CD14-positive monocyte (primary cell): ENCODE results near the gene APBB1. TPM values are rescaled to one million over a fixed set of nuclear protein-coding genes. Genes with fewer than 3 reads are reported as not detected.

Experiments
- DNase-seq, 3 donors: peaks; one replicate each; pipeline ENCODE4 v3.0.0-alpha.2; 2011 to 2022
- H2AFZ ChIP-seq: 2 replicates; pipeline ENCODE4 v1.6.0; 2012; ENCODE audit warnings: mild to moderate bottlenecking, low read depth, low read length, inconsistent platforms; ENCODE audit not compliant: insufficient read depth, poor library complexity, severe bottlenecking
- H3K27ac ChIP-seq, 2 donors: 1 replicate in 1 of 2; 2 replicates in 1 of 2; pipeline ENCODE4 v1.5.1; 2012 to 2013; ENCODE audit warnings: low read length in 2 of 2, control low read depth in 1 of 2, inconsistent platforms in 1 of 2, low read depth in 1 of 2, mild to moderate bottlenecking in 1 of 2
- H3K27me3 ChIP-seq, 2 donors: one replicate each; pipeline versions ENCODE4 v1.6.0 to v1.6.1; 2011 to 2013; ENCODE audit warnings: low read length in 2 of 2; ENCODE audit not compliant: control insufficient read depth in 2 of 2, insufficient read depth in 2 of 2
- H3K36me3 ChIP-seq, 2 donors: replicated peaks in 1 of 2; 1 replicate in 1 of 2; 2 replicates in 1 of 2; pipeline versions ENCODE4 v1.5.1 to v1.6.1; 2012 to 2013; ENCODE audit warnings: low read length in 2 of 2, control low read depth in 1 of 2, inconsistent platforms in 1 of 2, mild to moderate bottlenecking in 1 of 2; ENCODE audit not compliant: insufficient read depth in 2 of 2, control insufficient read depth in 1 of 2
- H3K4me1 ChIP-seq, 2 donors: 1 replicate in 1 of 2; 2 replicates in 1 of 2; pipeline versions ENCODE4 v1.5.1 to v1.6.1; 2012 to 2013; ENCODE audit warnings: low read length in 2 of 2, control low read depth in 1 of 2, inconsistent platforms in 1 of 2, mild to moderate bottlenecking in 1 of 2, moderate library complexity in 1 of 2; ENCODE audit not compliant: insufficient read depth in 2 of 2, control insufficient read depth in 1 of 2
- H3K4me2 ChIP-seq: replicated peaks from 2 replicates; pipeline ENCODE3; 2012; ENCODE audit warnings: low read length, moderate library complexity, mild to moderate bottlenecking; ENCODE audit not compliant: poor library complexity, severe bottlenecking; ENCODE audit errors: extremely low read depth
- H3K4me3 ChIP-seq, 3 experiments: fragments of 200-600 bp in 1 of 3; sonication (generic) in 1 of 3; replicated peaks in 1 of 3; 1 replicate in 2 of 3; 2 replicates in 1 of 3; pipeline ENCODE4 v1.5.1; 2011 to 2013; ENCODE audit warnings: low read length in 3 of 3, mild to moderate bottlenecking in 3 of 3, control low read depth in 2 of 3, low read depth in 2 of 3, inconsistent platforms in 1 of 3, moderate library complexity in 1 of 3
- H3K79me2 ChIP-seq: 2 replicates; pipeline ENCODE4 v1.6.0; 2012; ENCODE audit warnings: mild to moderate bottlenecking, control low read depth, inconsistent platforms, low read length, moderate library complexity; ENCODE audit not compliant: insufficient read depth
- H3K9ac ChIP-seq: 2 replicates; pipeline ENCODE4 v1.6.0; 2017; ENCODE audit warnings: low read length, mild to moderate bottlenecking; ENCODE audit not compliant: insufficient read depth, poor library complexity, severe bottlenecking
- H3K9me3 ChIP-seq, 2 donors: replicated peaks in 1 of 2; 1 replicate in 1 of 2; 2 replicates in 1 of 2; pipeline versions ENCODE4 v1.5.1 to v1.6.1; 2012 to 2013; ENCODE audit warnings: low read length in 2 of 2, control low read depth in 1 of 2; ENCODE audit not compliant: control insufficient read depth in 1 of 2, insufficient read depth in 1 of 2
- H4K20me1 ChIP-seq: 2 replicates; pipeline ENCODE4 v1.6.0; 2012; ENCODE audit warnings: mild to moderate bottlenecking, low read length, control low read depth, moderate library complexity; ENCODE audit not compliant: insufficient read depth
- H3K27ac Mint-ChIP-seq, 7 donors: one replicate each; pipeline ENCODE4 v1.8.0; 2020; ENCODE audit warnings: mild to moderate bottlenecking in 7 of 7, mixed read lengths in 7 of 7, moderate library complexity in 6 of 7, inconsistent platforms in 2 of 7
- H3K27me3 Mint-ChIP-seq, 3 donors: one replicate each; pipeline ENCODE4 v1.8.0; 2021 to 2022; ENCODE audit warnings: low read depth in 3 of 3, mild to moderate bottlenecking in 3 of 3, mixed read lengths in 3 of 3, moderate library complexity in 3 of 3, inconsistent platforms in 1 of 3
- H3K36me3 Mint-ChIP-seq, 2 donors: one replicate each; pipeline ENCODE4 v1.8.0; 2020; ENCODE audit warnings: mixed read lengths in 2 of 2, inconsistent platforms in 1 of 2, mild to moderate bottlenecking in 1 of 2
- H3K4me1 Mint-ChIP-seq: one replicate; pipeline ENCODE4 v1.8.0; 2020; ENCODE audit warnings: mild to moderate bottlenecking, mixed read lengths
- H3K4me3 Mint-ChIP-seq, 2 donors: one replicate each; pipeline ENCODE4 v1.8.0; 2020; ENCODE audit warnings: mild to moderate bottlenecking in 2 of 2, mixed read lengths in 2 of 2, moderate library complexity in 1 of 2
- H3K9me3 Mint-ChIP-seq, 7 donors: one replicate each; pipeline ENCODE4 v1.8.0; 2020 to 2022; ENCODE audit warnings: mixed read lengths in 7 of 7, mild to moderate bottlenecking in 6 of 7, moderate library complexity in 6 of 7, inconsistent platforms in 2 of 7
- CTCF ChIP-seq: fragments of 200-600 bp; IDR thresholded peaks from one replicate; pipeline ENCODE4 v1.8.0; 2022; ENCODE audit warnings: antibody characterized with exemption, mild to moderate bottlenecking
- WGBS: methylation state at CpG from one replicate; pipeline ENCODE4 v1.1.5; 2013; ENCODE audit warnings: missing lambda C conversion rate; ENCODE audit not compliant: insufficient coverage; 5-methylcytosine and 5-hydroxymethylcytosine counted together
- intact Hi-C, 2 donors: fragments of 100-400 bp; cut with micrococcal nuclease; formaldehyde crosslinking; loops; one replicate each; pipeline versions ENCODE4 v1.15.0 to v1.15.1; 2023
- polyA plus RNA-seq, 3 donors: library from polyadenylated mRNA; depleted of rRNA in 1 of 3; unstranded in 2 of 3; stranded (reverse) in 1 of 3; fragments of 300-500 nt in 2 of 3; fragments of >200 nt in 1 of 3; fragmentation: Illumina TruSeq in 2 of 3; gene quantifications; 1 replicate in 2 of 3; 2 replicates in 1 of 3; pipeline ENCODE4 v1.2.3, GENCODE V29; 2012 to 2021

The APBB1 gene
- polyA plus RNA-seq, 3 donors, result 0.85 to 2.5 (median 2.4) TPM

DNA sequence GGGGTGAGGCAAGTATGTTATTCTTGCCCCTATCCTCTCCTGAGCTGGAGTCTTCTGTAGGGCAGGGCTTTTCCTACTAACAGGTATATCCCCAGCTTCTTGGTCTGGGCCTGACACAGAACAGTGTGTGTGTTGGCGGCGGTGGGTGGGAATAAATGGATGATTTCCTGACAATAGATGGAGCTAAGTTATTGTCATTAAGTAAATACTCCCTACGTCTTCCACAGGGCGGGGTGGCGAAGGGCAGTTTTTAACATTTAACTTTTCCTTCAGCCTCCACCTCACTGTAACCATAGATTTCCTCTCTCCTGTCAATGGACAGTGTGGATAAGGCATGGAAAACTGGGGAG lies 40.3 kb downstream of the APBB1 start:
- Histone ChIP-seq H3K9me3 (no peaks in the 10 kb centered on the region), H2AFZ (peak overlapping the region; percentile 81), H3K4me1 (peaks cover 11 to 16% of the 10 kb centered on the region in 2 donors), H3K27me3 (no peaks in the 10 kb centered on the region), H3K79me2 (no peaks in the 10 kb centered on the region), H3K36me3 (no peaks in the 10 kb centered on the region), H3K4me2 (peak overlapping the region; percentile 52), H3K27ac (peak overlapping the region; percentile 18 to 58), H4K20me1 (no peaks in the 10 kb centered on the region), H3K9ac (peak overlapping the region; percentile 19), H3K4me3 (peak overlapping the region in 1 of 3 experiments; percentile 43)
- Mint-ChIP-seq H3K36me3 (no peaks in the 10 kb centered on the region), H3K4me3 (no peak overlapping the region), H3K27ac (peak overlapping the region in 5 of 7 donors; percentile 21 to 82 (median 76)), H3K9me3 (no peaks in the 10 kb centered on the region), H3K27me3 (peaks cover 0 to 3% (median 2%) of the 10 kb centered on the region in 3 donors), H3K4me1 (peaks cover 16% of the 10 kb centered on the region)
- no peak for TF ChIP-seq CTCF
- intact Hi-C loops, result loop anchor here (5.0 kb wide), 1 partner anchor 129 kb away; no protein-coding TSS in a partner anchor
- no peak for DNase-seq
- no CpG with 5 or more reads among the region's 5 CpGs for WGBS

DNA sequence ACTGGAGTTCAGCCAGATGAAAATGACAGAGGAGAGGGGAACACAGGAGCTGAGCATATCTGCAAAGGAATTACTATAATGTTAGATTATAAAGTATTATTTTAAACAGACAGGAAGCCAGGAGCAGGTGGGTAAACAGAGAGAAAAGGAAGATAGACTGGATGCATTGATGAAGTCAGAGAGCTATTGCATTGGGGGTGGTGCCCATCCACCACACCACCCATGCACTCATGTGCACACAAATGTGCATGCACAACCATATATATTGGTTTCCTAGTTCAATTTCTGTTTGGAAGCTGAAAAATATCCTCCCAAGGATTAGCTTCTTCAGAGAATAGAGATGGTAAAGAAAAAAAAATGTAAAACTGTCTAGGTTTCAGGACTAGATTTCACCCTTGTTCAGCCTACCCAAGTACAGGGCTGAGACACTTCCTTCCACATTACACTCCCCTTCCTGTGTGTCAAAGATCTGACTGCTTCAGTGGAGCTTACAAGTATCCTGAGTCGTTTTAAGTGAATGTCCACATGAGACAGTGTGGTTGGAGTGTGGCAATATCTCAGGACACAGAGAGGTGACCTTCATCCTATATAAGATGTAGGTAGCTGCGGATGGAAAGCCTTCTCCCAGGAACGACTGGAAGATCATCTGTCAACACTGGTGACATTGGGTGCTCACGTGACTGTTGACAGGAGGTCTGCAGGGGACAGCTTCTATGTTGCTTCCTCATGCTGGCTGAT lies 40.8 kb downstream of the APBB1 start:
- no peak for TF ChIP-seq CTCF
- Histone ChIP-seq H3K9ac (peak overlapping the region; percentile 19), H3K27me3 (no peaks in the 10 kb centered on the region), H3K9me3 (no peaks in the 10 kb centered on the region), H3K36me3 (no peaks in the 10 kb centered on the region), H4K20me1 (no peaks in the 10 kb centered on the region), H3K4me3 (peak overlapping the region in 2 of 3 experiments; percentile 9 to 43), H3K27ac (peak overlapping the region; percentile 18 to 58), H3K4me1 (peaks cover 11 to 16% of the 10 kb centered on the region in 2 donors), H3K79me2 (no peaks in the 10 kb centered on the region), H2AFZ (peak overlapping the region; percentile 81), H3K4me2 (peak overlapping the region; percentile 52)
- H3K9me3 Mint-ChIP-seq, result no peaks in the 10 kb centered on the region
- peaks cover 0 to 3% (median 2%) of the 10 kb centered on the region in 3 donors for H3K27me3 Mint-ChIP-seq
- WGBS, result 3% methylated on average over 3 of the region's 4 CpGs
- H3K4me3 Mint-ChIP-seq, result peak overlapping the region in 1 of 2 donors; percentile 75
- peak; percentile 33 to 41 (median 37) for DNase-seq
- intact Hi-C loops, result loop anchor here (2.0 to 5.0 kb wide), 2 partner anchors 63 to 129 kb away; partner anchors contain the start of gene HPX (in 1 of the 2)
- H3K36me3 Mint-ChIP-seq, result no peaks in the 10 kb centered on the region
- peaks cover 16% of the 10 kb centered on the region for H3K4me1 Mint-ChIP-seq
- H3K27ac Mint-ChIP-seq, result peak overlapping the region; percentile 21 to 82 (median 76)
